ENCODE results near the gene CCDC183. TPM values are rescaled to one million over a fixed set of nuclear protein-coding genes. Genes with fewer than 3 reads are reported as not detected.

CCDC183 gene
- total RNA-seq, result 100 to 1,000 TPM in 1 of 4 donors, 10 to 100 TPM in 3; 25.2 to 161 (median 63.5) TPM

- intact Hi-C loops (cut with DNase I; ENCODE audit: low total_unique reads), result no loop called here
Measured at GRCh38 chr9:136796238-136796774, at the start of gene CCDC183. TSS of gene CCDC183 (plus strand) at chr9:136796338. CDS start at chr9:136796398, 60 bp downstream.

GRCh38 chr9:136746621-136747020, 49.5 kb upstream of the CCDC183 start:
- intact Hi-C loops (cut with DNase I; ENCODE audit: low total_unique reads) (no loop called here), in situ Hi-C loops (cut with MboI; ENCODE audit: low pct_ligation_motif_present in 1 of 4, low pct_unique_long_range_greater_than_20kb in 1 of 4, low sequenced_read_pairs in 3 of 4) (no loop called here)
- no peak for DNase-seq
- Histone ChIP-seq H3K4me3 (no peak overlapping the region), H3K27me3 (peaks cover 36% of the 10 kb centered on the region), H3K4me1 (peaks cover 0 to 12% (median 8%) of the 10 kb centered on the region in 4 donors), H3K36me3 (no peaks in the 10 kb centered on the region), H3K27ac (no peak overlapping the region), H3K9me3 (no peaks in the 10 kb centered on the region)
- no peak for TF ChIP-seq POLR2A (IDR thresholded peaks at IDR 0.05)
- TF ChIP-seq POLR2AphosphoS5 (IDR thresholded peaks at IDR 0.05), result no peak
- TF ChIP-seq EP300 (IDR thresholded peaks at IDR 0.05; ENCODE audit: low read depth), result no peak
- no peak for TF ChIP-seq CTCF (IDR thresholded peaks at IDR 0.05)
- 90% methylated on average over 18 of the region's 18 CpGs; no CpG with 5 or more reads in 1 of the 2 donors for WGBS, 2 donors (ENCODE audit: low coverage in 1 of 2)

More at GRCh38 chr9:136796238-136796774, at the start of gene CCDC183:
- H3K27me3 ChIP-seq, result peaks cover 45% of the 10 kb centered on the region
- H3K9me3 ChIP-seq, result no peaks in the 10 kb centered on the region
- peaks cover 14 to 92% (median 67%) of the 10 kb centered on the region in 4 donors for H3K4me1 ChIP-seq
- in situ Hi-C loops (cut with MboI; ENCODE audit: low pct_ligation_motif_present in 1 of 4, low pct_unique_long_range_greater_than_20kb in 1 of 4, low sequenced_read_pairs in 3 of 4), result loop anchor here in 2 of 4 donors (25.0 kb wide), 1 partner anchor 241 kb away; the partner anchor contains the start of genes ABCA2 (in 2 of the 2), FUT7 (in 2 of the 2) and NPDC1 (in 2 of the 2)
- H3K4me3 ChIP-seq, result no peak within 1 kb of the TSS
- H3K36me3 ChIP-seq, result no peaks in the 10 kb centered on the region
- no peak for TF ChIP-seq POLR2AphosphoS5 (IDR thresholded peaks at IDR 0.05)
- no peak for TF ChIP-seq CTCF (IDR thresholded peaks at IDR 0.05)
- no peak for TF ChIP-seq EP300 (IDR thresholded peaks at IDR 0.05; ENCODE audit: low read depth)
- no peak for TF ChIP-seq POLR2A (IDR thresholded peaks at IDR 0.05)
- H3K27ac ChIP-seq, result peak within 1 kb of the TSS in 1 of 4 donors; percentile 46
- DNase-seq, result no peak
- 34 to 45% methylated on average over 4 to 5 of the region's 5 CpGs for WGBS, 2 donors (ENCODE audit: low coverage in 1 of 2)

- TF ChIP-seq POLR2AphosphoS5 (IDR thresholded peaks at IDR 0.05), result no peak
- no peak for TF ChIP-seq CTCF (IDR thresholded peaks at IDR 0.05)
- TF ChIP-seq EP300 (IDR thresholded peaks at IDR 0.05; ENCODE audit: low read depth), result no peak
- no peak for TF ChIP-seq POLR2A (IDR thresholded peaks at IDR 0.05)
- Histone ChIP-seq H3K27me3 (peaks cover 32% of the 10 kb centered on the region), H3K4me3 (no peak overlapping the region), H3K27ac (no peak overlapping the region), H3K36me3 (no peaks in the 10 kb centered on the region), H3K9me3 (no peaks in the 10 kb centered on the region), H3K4me1 (peaks cover 0 to 4% (median under 1%) of the 10 kb centered on the region in 4 donors)
- DNase-seq, result no peak
- WGBS, 2 donors (ENCODE audit: low coverage in 1 of 2), result 81 to 88% methylated on average over 11 to 20 of the region's 22 CpGs
- intact Hi-C loops (cut with DNase I; ENCODE audit: low total_unique reads) (no loop called here), in situ Hi-C loops (cut with MboI; ENCODE audit: low pct_ligation_motif_present in 1 of 4, low pct_unique_long_range_greater_than_20kb in 1 of 4, low sequenced_read_pairs in 3 of 4) (no loop called here)
Measured at GRCh38 chr9:136747161-136748060, 48.7 kb upstream of the CCDC183 start.

GRCh38 chr9:136748201-136748600, 47.9 kb upstream of the CCDC183 start, which contains the start of gene LCN6:
TSS of gene LCN6 (minus strand) at chr9:136748525. CDS start at chr9:136748483, 42 bp downstream.
- 42% methylated on average over 3 of the region's 8 CpGs; no CpG with 5 or more reads in 1 of the 2 donors for WGBS, 2 donors (ENCODE audit: low coverage in 1 of 2)

More at GRCh38 chr9:136748201-136748600, 47.9 kb upstream of the CCDC183 start, which contains the start of gene LCN6:
- Histone ChIP-seq H3K27me3 (peaks cover 27% of the 10 kb centered on the region), H3K4me1 (no peaks in the 10 kb centered on the region), H3K9me3 (no peaks in the 10 kb centered on the region), H3K27ac (peak within 1 kb of the TSS in 1 of 4 donors; percentile 43), H3K4me3 (no peak within 1 kb of the TSS), H3K36me3 (no peaks in the 10 kb centered on the region)
- intact Hi-C loops (cut with DNase I; ENCODE audit: low total_unique reads), result no loop called here
- no peak for DNase-seq
- in situ Hi-C loops (cut with MboI; ENCODE audit: low pct_ligation_motif_present in 1 of 4, low pct_unique_long_range_greater_than_20kb in 1 of 4, low sequenced_read_pairs in 3 of 4), result no loop called here
- TF ChIP-seq POLR2AphosphoS5 (IDR thresholded peaks at IDR 0.05), result no peak
- TF ChIP-seq EP300 (IDR thresholded peaks at IDR 0.05; ENCODE audit: low read depth), result no peak
- no peak for TF ChIP-seq POLR2A (IDR thresholded peaks at IDR 0.05)
- TF ChIP-seq CTCF (IDR thresholded peaks at IDR 0.05), result no peak
